PC-3 (cell line): ENCODE results near the gene IL34.

Experiments
- EZH2phosphoT487 ChIP-seq: fragments of 300-600 bp; sonication (generic); IDR thresholded peaks from 2 replicates; pipeline ENCODE4 v1.6.1; 2018; ENCODE audit warnings: mild to moderate bottlenecking, antibody characterized with exemption, low read length, borderline replicate concordance
- TF ChIP-seq, protein P1 (sequence below): fragments of 300-600 bp; sonication (generic); conservative IDR thresholded peaks from 2 replicates; pipeline ENCODE4 v1.5.1; 2017; ENCODE audit warnings: antibody characterized with exemption, low read depth, mild to moderate bottlenecking, low read length

DNA sequence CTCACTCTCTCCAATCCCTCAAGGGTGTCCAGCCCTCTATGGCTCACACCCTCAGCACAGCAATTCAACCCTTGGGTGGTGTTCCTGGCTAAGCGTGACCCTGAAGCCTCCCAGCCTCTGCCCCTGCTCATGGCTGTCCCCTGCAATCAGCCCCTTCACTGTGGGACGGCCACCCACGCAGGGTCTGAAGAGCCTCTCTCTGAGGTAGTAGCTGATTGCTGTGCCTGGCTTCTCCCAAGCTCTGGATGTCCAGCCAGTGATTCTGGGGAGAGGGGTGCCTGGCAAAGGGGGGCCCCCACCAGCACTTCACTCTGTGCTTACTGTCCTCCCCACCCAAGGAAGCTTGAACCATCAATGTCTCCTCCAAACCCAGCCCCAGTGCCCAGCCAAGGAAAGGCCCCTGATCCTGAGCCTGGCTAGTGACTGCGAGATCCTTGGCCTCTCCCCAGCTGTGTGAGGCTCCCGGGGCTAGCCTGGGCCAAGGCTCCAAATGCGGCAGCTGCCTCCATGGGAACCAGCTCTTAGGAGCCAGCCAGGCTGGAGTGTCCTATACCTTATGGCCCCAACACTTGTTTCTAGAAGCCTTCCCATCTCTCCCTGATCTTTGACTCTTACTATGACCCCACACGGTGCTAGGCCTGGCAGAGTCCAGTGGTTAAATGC lies 29.6 kb downstream of the IL34 start:
- TF ChIP-seq, protein P1, sequence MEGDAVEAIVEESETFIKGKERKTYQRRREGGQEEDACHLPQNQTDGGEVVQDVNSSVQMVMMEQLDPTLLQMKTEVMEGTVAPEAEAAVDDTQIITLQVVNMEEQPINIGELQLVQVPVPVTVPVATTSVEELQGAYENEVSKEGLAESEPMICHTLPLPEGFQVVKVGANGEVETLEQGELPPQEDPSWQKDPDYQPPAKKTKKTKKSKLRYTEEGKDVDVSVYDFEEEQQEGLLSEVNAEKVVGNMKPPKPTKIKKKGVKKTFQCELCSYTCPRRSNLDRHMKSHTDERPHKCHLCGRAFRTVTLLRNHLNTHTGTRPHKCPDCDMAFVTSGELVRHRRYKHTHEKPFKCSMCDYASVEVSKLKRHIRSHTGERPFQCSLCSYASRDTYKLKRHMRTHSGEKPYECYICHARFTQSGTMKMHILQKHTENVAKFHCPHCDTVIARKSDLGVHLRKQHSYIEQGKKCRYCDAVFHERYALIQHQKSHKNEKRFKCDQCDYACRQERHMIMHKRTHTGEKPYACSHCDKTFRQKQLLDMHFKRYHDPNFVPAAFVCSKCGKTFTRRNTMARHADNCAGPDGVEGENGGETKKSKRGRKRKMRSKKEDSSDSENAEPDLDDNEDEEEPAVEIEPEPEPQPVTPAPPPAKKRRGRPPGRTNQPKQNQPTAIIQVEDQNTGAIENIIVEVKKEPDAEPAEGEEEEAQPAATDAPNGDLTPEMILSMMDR, result no peak
- TF ChIP-seq EZH2phosphoT487, result no peak
